Right cardiac atrium (tissue), 5 donors: ENCODE measurements around the gene PRMT7. TPM values are rescaled to one million over a fixed set of nuclear protein-coding genes. Genes with fewer than 3 reads are reported as not detected.

Experiments
- ATAC-seq, 2 donors: fragments of 200-7000 bp; cut with Tn5 transposase; one replicate each; pipeline versions ENCODE4 v1.8.0 to v1.9.1; 2020; ENCODE audit warnings: moderate library complexity in 2 of 2, mild to moderate bottlenecking in 1 of 2
- DNase-seq, 3 donors: peaks; one replicate each; pipeline ENCODE4 v3.0.0-alpha.2; 2020
- H3K27ac ChIP-seq: one replicate; pipeline ENCODE4 v1.5.1; 2013; ENCODE audit warnings: mild to moderate bottlenecking, low read length, control low read depth, moderate library complexity
- H3K27me3 ChIP-seq: one replicate; pipeline ENCODE4 v1.6.1; 2013; ENCODE audit not compliant: control insufficient read depth, insufficient read depth
- H3K4me1 ChIP-seq: one replicate; pipeline ENCODE4 v1.6.1; 2013; ENCODE audit warnings: low read length; ENCODE audit not compliant: control insufficient read depth, insufficient read depth
- H3K4me3 ChIP-seq: one replicate; pipeline ENCODE4 v1.5.1; 2013; ENCODE audit warnings: low read length, control low read depth
- H3K9me3 ChIP-seq: one replicate; pipeline ENCODE4 v1.6.1; 2013; ENCODE audit warnings: low read length; ENCODE audit not compliant: control insufficient read depth
- WGBS: extraction: QIAGEN DNeasy Blood & Tissue Kit; methylation state at CpG from one replicate; pipeline ENCODE4 v1.1.7; 2013; 5-methylcytosine and 5-hydroxymethylcytosine counted together
- intact Hi-C, 4 donors: fragments of 100-400 bp; cut with DNase I; formaldehyde crosslinking; loops; one replicate each; pipeline versions ENCODE4 v1.11.0 to v1.14.0; 2022 to 2023
- polyA plus RNA-seq: library from polyadenylated mRNA; stranded (reverse); fragments of 200-250 nt; gene quantifications from one replicate; pipeline ENCODE4 v1.2.3, GENCODE V29; 2013
- total RNA-seq, 4 donors: library from RNA; stranded (reverse); fragmentation: NEBNext Ultra II Directional; extraction: Animal tissue kit (Norgen Biotek cat#: 25700); gene quantifications; one replicate each; pipeline ENCODE4 v1.2.1, GENCODE V29; 2021
- donor health status: healthy with polysubstance abuse.
- donor health status: DM: no; HTN: yes; CAD: no.
- donor health status: DM: no; HTN: no; CAD: no.
- donor health status: DM: no; HTN: yes; CAD: no; lungs with severe emphysema.
- donor health status: DM: yes; HTN: yes; CAD: no.

Gene PRMT7
- total and polyA plus RNA-seq, 5 donors: 20.8 to 34.7 (median 34.5) TPM

- no peaks in the 10 kb centered on the region for H3K9me3 ChIP-seq
- DNase-seq (no peak), ATAC-seq (no peak)
- no peaks in the 10 kb centered on the region for H3K27me3 ChIP-seq
- no peaks in the 10 kb centered on the region for H3K4me1 ChIP-seq
- no peak overlapping the region for H3K4me3 ChIP-seq
- WGBS: 79% methylated on average over 3 of the region's 3 CpGs
- intact Hi-C loops: no loop called here
- H3K27ac ChIP-seq: no peak overlapping the region
Measured at GRCh38 chr16:68402748-68403040, 91.9 kb downstream of the PRMT7 start.

GRCh38 chr16:68403177-68403576, 92.4 kb downstream of the PRMT7 start:
- DNase-seq: no peak
- Histone ChIP-seq H3K4me3 (no peak overlapping the region), H3K4me1 (no peaks in the 10 kb centered on the region), H3K9me3 (no peaks in the 10 kb centered on the region), H3K27me3 (no peaks in the 10 kb centered on the region), H3K27ac (no peak overlapping the region)
- WGBS: 59% methylated on average over 1 of the region's 1 CpG
- ATAC-seq: no peak
- intact Hi-C loops: no loop called here

- Histone ChIP-seq H3K27me3 (no peaks in the 10 kb centered on the region), H3K27ac (no peak overlapping the region), H3K9me3 (no peaks in the 10 kb centered on the region), H3K4me1 (no peaks in the 10 kb centered on the region), H3K4me3 (no peak overlapping the region)
- DNase-seq (no peak), ATAC-seq (no peak)
- 85% methylated on average over 3 of the region's 3 CpGs for WGBS
- intact Hi-C loops: no loop called here
Measured at GRCh38 chr16:68403704-68404103, 92.9 kb downstream of the PRMT7 start.

- whole genome bisulfite sequencing: 72% methylated on average over 8 of the region's 8 CpGs
- no peak for ATAC-seq
Measured at GRCh38 chr16:68404736-68405345, 94.0 kb downstream of the PRMT7 start.

GRCh38 chr16:68406458-68407152, 95.8 kb downstream of the PRMT7 start:
- Histone ChIP-seq H3K4me1 (no peaks in the 10 kb centered on the region), H3K9me3 (no peaks in the 10 kb centered on the region), H3K27ac (no peak overlapping the region), H3K27me3 (no peaks in the 10 kb centered on the region), H3K4me3 (no peak overlapping the region)
- DNase-seq (no peak), ATAC-seq (no peak)
- WGBS: 58% methylated on average over 17 of the region's 17 CpGs
- intact Hi-C loops: no loop called here

More at GRCh38 chr16:68404736-68405345, 94.0 kb downstream of the PRMT7 start:
- H3K27me3 ChIP-seq: no peaks in the 10 kb centered on the region
- no peak for DNase-seq
- H3K27ac ChIP-seq: no peak overlapping the region
- intact Hi-C loops: no loop called here
- H3K9me3 ChIP-seq: no peaks in the 10 kb centered on the region
- no peak overlapping the region for H3K4me3 ChIP-seq
- no peaks in the 10 kb centered on the region for H3K4me1 ChIP-seq

Other genes with a start within 250 kb of the PRMT7 start
- 10 to 100 TPM; 28.7 to 34.7 (median 33.6) TPM for gene NFATC3, start 225.6 kb upstream of the PRMT7 start, total RNA-seq
- gene NFATC3, start 225.6 kb upstream of the PRMT7 start, polyA plus RNA-seq: 8.1 TPM
- under 1 TPM; 0.14 to 0.59 (median 0.36) TPM for gene ESRP2, start 74.9 kb upstream of the PRMT7 start, total RNA-seq
- gene ESRP2, start 74.9 kb upstream of the PRMT7 start, polyA plus RNA-seq: 0.16 TPM
- gene PLA2G15, start 65.6 kb upstream of the PRMT7 start, total RNA-seq: 10 to 100 TPM; 20.2 to 30.8 (median 28.7) TPM
- gene PLA2G15, start 65.6 kb upstream of the PRMT7 start, polyA plus RNA-seq: 18.2 TPM
- 10 to 100 TPM; 39.0 to 60.7 (median 51.3) TPM for gene SLC7A6, start 46.5 kb upstream of the PRMT7 start, total RNA-seq
- gene SLC7A6, start 46.5 kb upstream of the PRMT7 start, polyA plus RNA-seq: 25.0 TPM
- 10 to 100 TPM; 10.9 to 13.4 (median 11.9) TPM for gene SLC7A6OS, start 73 bp upstream of the PRMT7 start, total RNA-seq
- 7.9 TPM for gene SLC7A6OS, start 73 bp upstream of the PRMT7 start, polyA plus RNA-seq
- gene SMPD3, start 137.5 kb downstream of the PRMT7 start, total RNA-seq: under 1 TPM; 0.17 to 0.94 (median 0.51) TPM
- 0.14 TPM for gene SMPD3, start 137.5 kb downstream of the PRMT7 start, polyA plus RNA-seq
- 10 to 100 TPM; 12.2 to 14.3 (median 12.5) TPM for gene ZFP90, start 228.3 kb downstream of the PRMT7 start, total RNA-seq
- 8.4 TPM for gene ZFP90, start 228.3 kb downstream of the PRMT7 start, polyA plus RNA-seq